GM19099 (cell line): ENCODE measurements around the gene CASS4.

ENCODE experiments used
- POLR2A ChIP-seq: IDR thresholded peaks from 3 replicates; pipeline ENCODE4 v1.6.1; 2011; ENCODE audit warnings: low read depth; ENCODE audit not compliant: insufficient read length; ENCODE audit errors: extremely low read depth

The CASS4 gene

GRCh38 chr20:56411759-56412472 is at the start of gene CASS4:
Gene CASS4, plus strand, starts transcription at chr20:56412260. Its CDS starts 199 bp downstream, at chr20:56412459.
- no peak for TF ChIP-seq POLR2A

GRCh38 chr20:56362833-56363413 is 49.1 kb upstream of the CASS4 start:
- no peak for TF ChIP-seq POLR2A

- TF ChIP-seq POLR2A: no peak
These were observed 48.6 kb upstream of the CASS4 start for GRCh38 chr20:56363491-56363890.

GRCh38 chr20:56368351-56369134 is 43.5 kb upstream of the CASS4 start:
- TF ChIP-seq POLR2A: no peak

GRCh38 chr20:56369179-56369578 is 42.9 kb upstream of the CASS4 start:
- TF ChIP-seq POLR2A: no peak

- TF ChIP-seq POLR2A: no peak
These were observed 40.1 kb upstream of the CASS4 start for GRCh38 chr20:56371977-56372376.

- no peak for TF ChIP-seq POLR2A
These were observed 39.2 kb upstream of the CASS4 start for GRCh38 chr20:56372850-56373249.

- TF ChIP-seq POLR2A: no peak
These were observed 38.1 kb upstream of the CASS4 start for GRCh38 chr20:56373942-56374341.

- no peak for TF ChIP-seq POLR2A
These were observed 35.7 kb upstream of the CASS4 start for GRCh38 chr20:56376331-56376730.

- TF ChIP-seq POLR2A: no peak
These were observed 33.7 kb upstream of the CASS4 start for GRCh38 chr20:56378386-56378785.

- TF ChIP-seq POLR2A: no peak
These were observed 31.7 kb upstream of the CASS4 start for GRCh38 chr20:56380375-56380774.

- no peak for TF ChIP-seq POLR2A
These were observed 30.6 kb upstream of the CASS4 start for GRCh38 chr20:56381501-56381900.

GRCh38 chr20:56382696-56383095 is 29.4 kb upstream of the CASS4 start:
- TF ChIP-seq POLR2A: no peak

- no peak for TF ChIP-seq POLR2A
These were observed 28.7 kb upstream of the CASS4 start for GRCh38 chr20:56383334-56383733.

- TF ChIP-seq POLR2A: no peak
These were observed 26.9 kb upstream of the CASS4 start for GRCh38 chr20:56385130-56385529.

- no peak for TF ChIP-seq POLR2A
These were observed 25.8 kb upstream of the CASS4 start for GRCh38 chr20:56386219-56386618.
